GM12873 (cell line): ENCODE data around the gene COL15A1.

Source experiments
- TF ChIP-seq, protein P1 (sequence below): IDR thresholded peaks from 2 replicates; pipeline ENCODE4 v1.5.1; 2012; ENCODE audit warnings: low read depth, mild to moderate bottlenecking, moderate library complexity, low read length, control low read depth; ENCODE audit not compliant: insufficient read depth; ENCODE audit errors: missing control alignments

Gene COL15A1

DNA sequence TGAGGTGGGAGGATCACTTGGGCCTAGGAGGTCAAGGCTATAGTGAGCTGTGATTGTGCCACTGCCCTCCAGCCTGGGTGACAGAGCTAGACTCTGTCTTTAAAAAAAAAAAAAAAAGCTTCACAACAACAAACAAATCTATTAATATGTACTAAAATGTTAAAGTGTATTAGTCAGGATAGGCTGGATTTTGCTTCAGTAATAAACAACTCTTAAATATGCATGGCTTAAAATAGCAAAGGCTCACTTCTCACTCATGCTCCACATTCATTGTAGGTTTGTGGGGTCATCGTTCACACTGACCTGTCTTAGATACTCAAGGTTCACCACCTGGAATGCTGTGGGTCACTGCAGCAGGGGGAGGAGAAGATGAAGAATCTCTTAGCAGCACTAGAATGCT lies 33.8 kb upstream of the COL15A1 start:
- TF ChIP-seq, protein P1, sequence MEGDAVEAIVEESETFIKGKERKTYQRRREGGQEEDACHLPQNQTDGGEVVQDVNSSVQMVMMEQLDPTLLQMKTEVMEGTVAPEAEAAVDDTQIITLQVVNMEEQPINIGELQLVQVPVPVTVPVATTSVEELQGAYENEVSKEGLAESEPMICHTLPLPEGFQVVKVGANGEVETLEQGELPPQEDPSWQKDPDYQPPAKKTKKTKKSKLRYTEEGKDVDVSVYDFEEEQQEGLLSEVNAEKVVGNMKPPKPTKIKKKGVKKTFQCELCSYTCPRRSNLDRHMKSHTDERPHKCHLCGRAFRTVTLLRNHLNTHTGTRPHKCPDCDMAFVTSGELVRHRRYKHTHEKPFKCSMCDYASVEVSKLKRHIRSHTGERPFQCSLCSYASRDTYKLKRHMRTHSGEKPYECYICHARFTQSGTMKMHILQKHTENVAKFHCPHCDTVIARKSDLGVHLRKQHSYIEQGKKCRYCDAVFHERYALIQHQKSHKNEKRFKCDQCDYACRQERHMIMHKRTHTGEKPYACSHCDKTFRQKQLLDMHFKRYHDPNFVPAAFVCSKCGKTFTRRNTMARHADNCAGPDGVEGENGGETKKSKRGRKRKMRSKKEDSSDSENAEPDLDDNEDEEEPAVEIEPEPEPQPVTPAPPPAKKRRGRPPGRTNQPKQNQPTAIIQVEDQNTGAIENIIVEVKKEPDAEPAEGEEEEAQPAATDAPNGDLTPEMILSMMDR = no peak

DNA sequence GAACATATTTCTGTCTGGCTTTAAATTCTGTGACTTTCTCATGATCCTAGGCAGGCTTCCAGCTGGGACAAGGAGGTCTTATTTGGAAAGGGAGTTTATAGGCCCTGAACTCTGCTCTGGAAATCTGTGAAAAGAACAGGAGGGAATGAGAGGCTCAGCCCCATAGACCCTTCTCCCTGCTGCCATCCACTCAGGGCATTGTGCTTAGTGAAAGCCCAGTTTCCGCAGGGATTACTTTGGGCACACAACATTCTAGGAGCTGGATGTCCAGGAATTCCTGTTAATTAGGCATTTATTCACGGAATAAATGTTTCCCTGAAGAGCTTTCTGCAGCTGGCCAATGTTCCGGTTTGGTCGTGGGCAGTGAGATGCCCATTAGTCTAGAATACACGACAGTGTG lies 32.7 kb upstream of the COL15A1 start:
- TF ChIP-seq, protein P1 = no peak

DNA sequence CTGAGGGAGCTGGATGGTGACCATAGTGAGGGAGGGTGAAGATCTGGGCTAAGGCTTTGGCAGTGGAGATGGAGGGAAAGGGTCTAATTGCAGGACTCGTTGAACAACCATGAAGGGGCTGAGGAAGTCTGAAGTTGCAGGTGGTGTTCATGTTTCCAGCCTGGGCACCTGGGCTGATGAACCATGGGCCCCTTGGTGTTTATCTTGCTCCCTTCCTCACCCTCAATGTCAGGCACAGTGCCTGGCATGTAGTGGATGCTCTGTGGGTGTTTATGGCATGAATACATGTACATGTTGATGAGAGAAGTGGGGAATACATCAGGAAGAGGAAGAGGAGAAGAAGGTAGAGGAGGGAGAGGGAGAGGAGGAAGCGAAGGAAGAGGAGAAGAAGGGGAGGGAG lies 31.3 kb upstream of the COL15A1 start:
- TF ChIP-seq, protein P1 = no peak

DNA sequence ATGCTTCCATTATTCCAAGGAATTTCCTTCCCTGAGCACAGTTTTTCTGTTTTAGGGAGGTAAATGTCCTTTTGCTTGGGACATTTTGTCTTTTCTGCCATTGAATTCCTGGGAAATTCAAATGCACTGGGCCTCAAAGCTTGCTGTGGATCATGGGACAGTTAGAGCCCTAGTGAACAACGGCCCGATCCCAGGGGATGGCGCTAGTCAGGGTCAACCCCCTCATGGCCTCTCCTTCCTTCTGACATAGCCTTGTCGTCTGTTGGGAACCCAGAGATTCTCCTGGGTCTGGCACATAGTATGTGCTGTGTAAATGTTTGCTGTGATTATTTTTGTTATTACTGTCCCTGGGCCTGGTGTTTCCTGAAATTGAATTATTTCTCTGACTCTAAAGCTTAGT lies 30.7 kb upstream of the COL15A1 start:
- TF ChIP-seq, protein P1 = no peak

DNA sequence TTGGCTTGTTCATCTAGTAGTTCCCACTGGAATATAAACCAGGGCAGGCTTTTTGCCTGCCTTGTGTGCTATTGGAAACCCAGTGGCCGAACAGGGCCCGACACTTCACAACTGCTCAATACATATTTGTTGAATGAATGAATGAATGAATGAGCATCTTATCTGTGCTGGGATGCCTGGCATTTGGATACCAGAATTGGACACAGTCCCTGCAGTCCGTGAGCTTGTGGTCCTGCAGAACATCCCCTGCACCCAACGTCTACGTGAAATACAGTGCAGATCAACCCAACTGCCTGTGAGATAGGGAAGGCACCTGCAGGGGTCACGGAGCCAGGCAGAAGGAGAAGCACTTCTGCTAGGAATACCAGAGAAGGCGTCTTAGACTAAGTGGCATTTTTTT lies 30.0 kb upstream of the COL15A1 start:
- TF ChIP-seq, protein P1 = no peak

DNA sequence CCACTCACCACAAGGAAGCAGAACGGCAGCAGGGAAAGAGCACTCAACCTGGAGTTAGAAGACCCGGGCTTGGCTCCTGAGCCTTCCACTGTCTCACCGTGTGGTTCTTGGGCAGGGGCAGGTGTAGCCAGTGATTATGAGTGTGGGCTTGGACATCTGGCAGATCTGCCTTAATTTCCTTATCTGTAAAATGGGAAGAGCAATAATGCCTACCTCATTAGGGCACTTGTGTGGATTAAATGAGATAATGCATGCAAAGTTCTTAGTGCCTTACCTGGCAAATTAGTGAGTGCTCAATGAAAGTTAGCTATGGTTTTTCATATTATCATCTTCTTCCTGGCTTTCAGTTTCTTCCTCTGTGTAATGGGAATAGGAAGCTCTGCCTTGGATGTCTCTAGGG lies 28.1 kb upstream of the COL15A1 start:
- TF ChIP-seq, protein P1 = no peak

DNA sequence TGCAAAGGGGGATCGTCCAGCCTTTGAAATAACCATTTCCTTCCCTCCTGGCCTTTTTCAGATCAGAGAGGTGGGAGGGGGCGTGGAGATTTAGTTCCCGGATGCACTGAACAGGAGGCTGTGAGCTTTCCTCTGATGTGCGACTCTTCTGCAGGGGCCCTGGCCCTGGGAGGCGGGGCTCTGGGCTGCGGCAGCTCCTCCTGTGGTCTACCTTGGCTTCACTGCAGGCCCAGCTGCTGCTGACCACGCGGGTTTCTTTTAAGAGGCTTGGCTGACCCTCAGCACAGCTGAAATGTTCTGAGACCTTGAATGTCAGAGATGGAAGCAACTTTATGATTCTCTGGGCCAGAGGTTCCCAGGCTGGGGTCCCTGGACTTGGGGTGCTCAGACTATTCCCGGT lies 27.0 kb upstream of the COL15A1 start:
- TF ChIP-seq, protein P1 = no peak
